Activated T-cell treated with anti-CD3 and anti-CD28 coated beads, Interleukin-2, amount 50 U/mL, for 4 hours (primary cell): ENCODE data around the gene CD82. TPM values are rescaled to one million over a fixed set of nuclear protein-coding genes. Genes with fewer than 3 reads are reported as not detected.

Experiments
- ATAC-seq, 2 donors: fragments of 200-7000 bp; cut with Tn5 transposase; one replicate each; pipeline ENCODE4 v1.10.0; 2021
- DNase-seq: peaks from one replicate; pipeline ENCODE4 v3.0.0-alpha.2; 2020
- H3K27me3 Mint-ChIP-seq: one replicate; pipeline ENCODE4 v1.8.0; 2021; ENCODE audit warnings: low read depth, mixed read lengths
- H3K36me3 Mint-ChIP-seq: one replicate; pipeline ENCODE4 v1.8.0; 2022; ENCODE audit warnings: mixed read lengths; ENCODE audit not compliant: insufficient read depth
- H3K4me1 Mint-ChIP-seq: one replicate; pipeline ENCODE4 v1.8.0; 2021; ENCODE audit warnings: low read depth, mixed read lengths
- H3K4me3 Mint-ChIP-seq: one replicate; pipeline ENCODE4 v1.8.0; 2021; ENCODE audit warnings: mild to moderate bottlenecking, moderate library complexity, mixed read lengths
- H3K9me3 Mint-ChIP-seq: one replicate; pipeline ENCODE4 v1.8.0; 2021; ENCODE audit warnings: mixed read lengths
- total RNA-seq, 3 donors: library from RNA; stranded (reverse); gene quantifications; one replicate each; pipeline ENCODE4 v1.2.1, GENCODE V29; 2021

Gene CD82
- total RNA-seq, 3 donors from 2014 or later, result 364 to 594 (median 428) TPM

DNA sequence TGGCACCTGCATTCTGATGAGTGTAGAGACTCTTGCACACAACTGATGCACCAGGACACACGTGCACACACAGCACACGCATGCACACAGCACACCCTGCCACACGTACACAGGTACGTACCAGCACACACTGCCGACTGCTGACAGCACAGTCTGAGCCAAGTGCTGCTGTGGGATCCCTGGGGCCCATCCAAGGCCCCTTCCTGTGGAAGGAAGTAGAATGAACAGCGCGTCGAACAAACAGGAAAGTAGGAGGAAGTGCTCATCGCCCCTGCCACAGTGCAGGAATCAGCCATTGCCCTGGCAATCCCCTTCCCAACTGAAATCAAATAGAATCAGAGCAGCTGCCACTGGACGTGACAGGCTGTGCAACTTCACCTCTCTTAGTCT, 57.9 kb downstream of the CD82 start:
- Mint-ChIP-seq H3K9me3 (peaks cover 5% of the 10 kb centered on the region), H3K27me3 (no peaks in the 10 kb centered on the region), H3K4me1 (peaks cover 31% of the 10 kb centered on the region), H3K36me3 (peaks cover 25% of the 10 kb centered on the region), H3K4me3 (no peak overlapping the region)
- ATAC-seq, result no peak
- DNase-seq, result no peak

- H3K4me1 Mint-ChIP-seq, result peaks cover 31% of the 10 kb centered on the region
- DNase-seq, result no peak
- no peaks in the 10 kb centered on the region for H3K27me3 Mint-ChIP-seq
- peaks cover 19% of the 10 kb centered on the region for H3K36me3 Mint-ChIP-seq
- ATAC-seq, result no peak
- no peak overlapping the region for H3K4me3 Mint-ChIP-seq
- peaks cover 5% of the 10 kb centered on the region for H3K9me3 Mint-ChIP-seq
These were observed 58.4 kb downstream of the CD82 start for GRCh38 chr11:44623731-44624491.

- H3K4me3 Mint-ChIP-seq, result no peak overlapping the region
- DNase-seq, result no peak
- peaks cover 5% of the 10 kb centered on the region for H3K9me3 Mint-ChIP-seq
- no peak for ATAC-seq
- peaks cover 31% of the 10 kb centered on the region for H3K4me1 Mint-ChIP-seq
- H3K27me3 Mint-ChIP-seq, result no peaks in the 10 kb centered on the region
- H3K36me3 Mint-ChIP-seq, result peaks cover 15% of the 10 kb centered on the region
These were observed 59.3 kb downstream of the CD82 start for GRCh38 chr11:44624761-44625221.

DNA sequence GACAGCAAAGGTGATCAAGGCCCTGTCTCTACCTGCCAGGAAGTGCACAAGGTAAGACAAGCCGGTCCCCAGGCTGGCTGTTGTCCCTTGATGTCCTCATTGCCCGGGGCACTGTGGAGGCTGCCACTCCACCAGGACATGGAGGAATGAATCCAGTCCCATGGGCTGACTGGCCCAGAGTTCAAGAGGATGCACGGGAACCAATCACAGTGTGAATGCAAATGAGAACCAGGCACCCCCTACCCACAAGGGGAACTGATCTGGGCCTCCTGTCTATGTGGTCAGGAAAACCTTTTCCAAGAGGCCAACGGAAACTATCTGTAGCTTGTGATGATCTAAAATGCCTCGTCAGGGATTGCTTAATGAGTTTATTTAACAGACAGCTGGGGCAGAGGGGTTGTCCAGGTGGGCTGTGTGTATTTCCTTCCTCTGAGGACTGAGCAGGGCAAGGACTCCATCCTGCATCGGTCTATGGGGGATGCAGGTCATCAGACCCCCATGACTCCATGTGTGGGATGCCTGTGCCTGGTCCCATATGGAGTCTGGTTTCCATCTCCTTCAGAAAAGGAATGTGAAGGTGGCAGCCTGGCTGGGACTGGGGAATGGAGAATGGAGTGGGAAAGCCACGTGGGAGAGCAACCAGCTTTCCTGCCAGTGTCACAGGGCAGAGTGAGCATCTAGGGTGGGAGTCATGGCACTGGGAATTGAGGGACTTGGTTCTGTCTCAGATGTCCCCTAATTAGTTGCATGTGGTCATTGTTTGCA, 60.5 kb downstream of the CD82 start:
- Mint-ChIP-seq H3K4me3 (no peak overlapping the region), H3K9me3 (peaks cover 5% of the 10 kb centered on the region), H3K27me3 (no peaks in the 10 kb centered on the region), H3K4me1 (peaks cover 27% of the 10 kb centered on the region), H3K36me3 (peaks cover 8% of the 10 kb centered on the region)
- DNase-seq (no peak), ATAC-seq (no peak)

- H3K9me3 Mint-ChIP-seq, result peaks cover 5% of the 10 kb centered on the region
- H3K4me3 Mint-ChIP-seq, result no peak overlapping the region
- no peak for DNase-seq
- H3K36me3 Mint-ChIP-seq, result peaks cover 3% of the 10 kb centered on the region
- peaks cover 24% of the 10 kb centered on the region for H3K4me1 Mint-ChIP-seq
- no peaks in the 10 kb centered on the region for H3K27me3 Mint-ChIP-seq
- no peak for ATAC-seq
These were observed 61.2 kb downstream of the CD82 start for GRCh38 chr11:44626645-44627044.

- Mint-ChIP-seq H3K4me3 (no peak overlapping the region), H3K27me3 (no peaks in the 10 kb centered on the region), H3K9me3 (peaks cover 5% of the 10 kb centered on the region), H3K36me3 (peaks cover 3% of the 10 kb centered on the region), H3K4me1 (peaks cover 19% of the 10 kb centered on the region)
- DNase-seq (no peak), ATAC-seq (no peak)
These were observed 61.8 kb downstream of the CD82 start for GRCh38 chr11:44627165-44627789.

GRCh38 chr11:44627911-44628729, 62.7 kb downstream of the CD82 start:
- H3K4me1 Mint-ChIP-seq, result peaks cover 14% of the 10 kb centered on the region
- H3K36me3 Mint-ChIP-seq, result peaks cover 3% of the 10 kb centered on the region
- no peak for DNase-seq
- H3K9me3 Mint-ChIP-seq, result peaks cover 5% of the 10 kb centered on the region
- H3K27me3 Mint-ChIP-seq, result no peaks in the 10 kb centered on the region
- H3K4me3 Mint-ChIP-seq, result no peak overlapping the region
- ATAC-seq, result no peak

GRCh38 chr11:44628730-44629700, 63.6 kb downstream of the CD82 start:
- Mint-ChIP-seq H3K4me3 (no peak overlapping the region), H3K9me3 (peaks cover 5% of the 10 kb centered on the region), H3K4me1 (peaks cover 13% of the 10 kb centered on the region), H3K36me3 (peaks cover 3% of the 10 kb centered on the region), H3K27me3 (peaks cover under 1% of the 10 kb centered on the region)
- DNase-seq, result no peak
- no peak for ATAC-seq

- Mint-ChIP-seq H3K4me1 (peaks cover 8% of the 10 kb centered on the region), H3K4me3 (no peak overlapping the region), H3K9me3 (peaks cover 5% of the 10 kb centered on the region), H3K36me3 (peaks cover 3% of the 10 kb centered on the region), H3K27me3 (peaks cover 4% of the 10 kb centered on the region)
- DNase-seq (no peak), ATAC-seq (no peak)
These were observed 64.4 kb downstream of the CD82 start for GRCh38 chr11:44629732-44630345.

DNA sequence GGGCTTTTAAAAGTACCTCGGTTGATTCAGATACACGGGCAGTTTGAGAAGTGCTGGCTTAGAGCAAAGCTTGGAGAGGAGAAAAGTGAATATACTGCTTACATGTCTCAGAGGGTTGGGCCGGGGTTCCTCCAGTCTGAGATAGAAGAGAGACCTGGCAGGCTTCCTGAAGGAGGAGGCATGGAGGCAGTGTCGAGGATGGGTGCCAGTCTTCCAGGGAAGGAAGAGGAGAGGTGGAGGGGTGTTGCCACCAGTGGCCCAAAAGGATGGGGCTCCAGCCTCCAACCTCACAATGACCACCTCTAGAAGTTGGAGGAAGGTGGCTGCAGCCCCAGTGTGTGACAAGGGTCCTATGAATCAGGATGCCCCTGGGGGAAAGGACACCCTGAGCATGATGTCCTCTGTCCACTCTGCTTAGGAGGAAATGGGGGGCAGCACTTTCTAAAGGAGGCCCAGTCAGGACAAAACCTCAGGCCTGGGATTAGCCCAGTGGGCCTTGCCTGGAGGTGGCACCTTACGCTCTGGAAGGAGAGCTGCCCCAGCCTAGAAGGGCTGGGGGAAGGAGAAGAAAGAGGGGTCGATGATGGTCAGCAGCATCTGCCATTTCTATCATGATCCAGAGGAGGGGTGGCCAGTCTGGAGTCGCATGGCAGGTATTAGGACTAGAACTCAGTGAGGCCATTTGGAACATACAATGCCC, 65.2 kb downstream of the CD82 start:
- Mint-ChIP-seq H3K27me3 (peaks cover 10% of the 10 kb centered on the region), H3K9me3 (peaks cover 5% of the 10 kb centered on the region), H3K4me3 (no peak overlapping the region), H3K4me1 (peaks cover 7% of the 10 kb centered on the region), H3K36me3 (peaks cover 3% of the 10 kb centered on the region)
- DNase-seq, result no peak
- ATAC-seq, result no peak

GRCh38 chr11:44631831-44632230, 66.4 kb downstream of the CD82 start:
- H3K27me3 Mint-ChIP-seq, result peaks cover 12% of the 10 kb centered on the region
- H3K36me3 Mint-ChIP-seq, result no peaks in the 10 kb centered on the region
- ATAC-seq, result no peak
- peaks cover 7% of the 10 kb centered on the region for H3K4me1 Mint-ChIP-seq
- no peaks in the 10 kb centered on the region for H3K9me3 Mint-ChIP-seq
- no peak for DNase-seq
- H3K4me3 Mint-ChIP-seq, result no peak overlapping the region

DNA sequence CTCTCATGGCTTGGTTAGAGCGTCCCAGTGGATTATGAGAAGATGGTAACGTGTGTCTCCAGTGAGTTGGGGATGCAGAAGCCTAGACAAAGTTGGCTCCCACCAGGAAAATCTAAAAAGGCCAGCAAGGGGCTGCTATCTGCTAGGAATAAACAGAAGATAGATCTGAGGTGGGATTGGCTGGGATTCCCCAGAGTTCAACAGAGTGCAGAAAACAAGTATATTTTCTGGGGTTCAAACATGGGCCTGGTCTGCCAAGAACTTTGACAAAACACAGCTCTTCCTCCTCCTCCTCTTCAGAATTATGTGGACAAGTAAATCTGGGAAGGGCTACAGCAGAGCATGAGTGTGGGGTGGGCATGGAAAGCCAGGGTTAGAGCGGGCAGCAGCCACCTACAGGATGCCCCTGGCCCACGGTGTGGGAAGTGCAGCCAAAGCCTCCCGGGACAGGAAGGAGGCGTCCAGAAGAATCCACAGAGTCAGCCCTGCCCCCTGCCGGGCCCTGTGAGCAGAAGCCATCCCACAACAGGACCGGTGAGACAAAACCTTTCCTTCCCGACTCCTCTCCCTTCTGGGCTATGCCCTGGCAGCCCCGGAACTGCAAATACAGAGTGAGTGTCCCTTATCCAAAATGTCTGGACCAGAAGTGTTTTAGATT, 67.1 kb downstream of the CD82 start:
- Mint-ChIP-seq H3K27me3 (peaks cover 12% of the 10 kb centered on the region), H3K9me3 (no peaks in the 10 kb centered on the region), H3K36me3 (no peaks in the 10 kb centered on the region), H3K4me1 (peaks cover 7% of the 10 kb centered on the region), H3K4me3 (no peak overlapping the region)
- no peak for DNase-seq
- peak; percentile 33 to 36 for ATAC-seq
